ENCODE data around the gene ZNF385B.

ZNF385B gene

GRCh38 chr2:179771791-179772190, 89.6 kb downstream of the ZNF385B start:
- H3K9me3 Mint-ChIP-seq, result no peaks in the 10 kb centered on the region
- H3K4me1 Mint-ChIP-seq (ENCODE audit: low read depth), result no peaks in the 10 kb centered on the region
- no peak overlapping the region for H3K4me3 Mint-ChIP-seq
- H3K27me3 Mint-ChIP-seq, result no peaks in the 10 kb centered on the region
- intact Hi-C loops (cut with micrococcal nuclease), result no loop called here
- no peak overlapping the region for H3K27ac Mint-ChIP-seq
- no peaks in the 10 kb centered on the region for H3K36me3 Mint-ChIP-seq (ENCODE audit: low read depth)

- no peak overlapping the region for H3K27ac Mint-ChIP-seq
- H3K4me1 Mint-ChIP-seq (ENCODE audit: low read depth), result no peaks in the 10 kb centered on the region
- H3K9me3 Mint-ChIP-seq, result peaks cover 2% of the 10 kb centered on the region
- intact Hi-C loops (cut with micrococcal nuclease), result no loop called here
- no peaks in the 10 kb centered on the region for H3K36me3 Mint-ChIP-seq (ENCODE audit: low read depth)
- H3K27me3 Mint-ChIP-seq, result no peaks in the 10 kb centered on the region
- H3K4me3 Mint-ChIP-seq, result no peak overlapping the region
Measured at GRCh38 chr2:179770029-179770428, 91.4 kb downstream of the ZNF385B start.

- Mint-ChIP-seq H3K4me1 (ENCODE audit: low read depth) (no peaks in the 10 kb centered on the region), H3K27me3 (no peaks in the 10 kb centered on the region), H3K4me3 (no peak overlapping the region), H3K36me3 (ENCODE audit: low read depth) (no peaks in the 10 kb centered on the region), H3K9me3 (peaks cover 9% of the 10 kb centered on the region), H3K27ac (no peak overlapping the region)
- intact Hi-C loops (cut with micrococcal nuclease), result no loop called here
Measured at GRCh38 chr2:179769323-179769722, 92.1 kb downstream of the ZNF385B start.

GRCh38 chr2:179768765-179769164, 92.6 kb downstream of the ZNF385B start:
- intact Hi-C loops (cut with micrococcal nuclease), result no loop called here
- Mint-ChIP-seq H3K4me1 (ENCODE audit: low read depth) (no peaks in the 10 kb centered on the region), H3K4me3 (no peak overlapping the region), H3K9me3 (peaks cover 14% of the 10 kb centered on the region), H3K36me3 (ENCODE audit: low read depth) (no peaks in the 10 kb centered on the region), H3K27me3 (no peaks in the 10 kb centered on the region), H3K27ac (no peak overlapping the region)

- H3K4me3 Mint-ChIP-seq, result no peak overlapping the region
- H3K27me3 Mint-ChIP-seq, result no peaks in the 10 kb centered on the region
- H3K27ac Mint-ChIP-seq, result no peak overlapping the region
- intact Hi-C loops (cut with micrococcal nuclease), result no loop called here
- no peaks in the 10 kb centered on the region for H3K36me3 Mint-ChIP-seq (ENCODE audit: low read depth)
- H3K4me1 Mint-ChIP-seq (ENCODE audit: low read depth), result no peaks in the 10 kb centered on the region
- H3K9me3 Mint-ChIP-seq, result peaks cover 15% of the 10 kb centered on the region
Measured at GRCh38 chr2:179765666-179766065, 95.7 kb downstream of the ZNF385B start.

GRCh38 chr2:179764710-179765109, 96.7 kb downstream of the ZNF385B start:
- no peaks in the 10 kb centered on the region for H3K27me3 Mint-ChIP-seq
- H3K4me3 Mint-ChIP-seq, result no peak overlapping the region
- H3K4me1 Mint-ChIP-seq (ENCODE audit: low read depth), result no peaks in the 10 kb centered on the region
- peaks cover 15% of the 10 kb centered on the region for H3K9me3 Mint-ChIP-seq
- no peak overlapping the region for H3K27ac Mint-ChIP-seq
- intact Hi-C loops (cut with micrococcal nuclease), result no loop called here
- no peaks in the 10 kb centered on the region for H3K36me3 Mint-ChIP-seq (ENCODE audit: low read depth)

GRCh38 chr2:179758636-179759035, 102.8 kb downstream of the ZNF385B start:
- Mint-ChIP-seq H3K27me3 (no peaks in the 10 kb centered on the region), H3K9me3 (no peaks in the 10 kb centered on the region), H3K36me3 (ENCODE audit: low read depth) (no peaks in the 10 kb centered on the region), H3K4me3 (no peak overlapping the region), H3K27ac (no peak overlapping the region), H3K4me1 (ENCODE audit: low read depth) (no peaks in the 10 kb centered on the region)
- intact Hi-C loops (cut with micrococcal nuclease), result no loop called here

GRCh38 chr2:179751163-179751809, 110.1 kb downstream of the ZNF385B start:
- intact Hi-C loops (cut with micrococcal nuclease), result loop anchor here (2.0 to 5.0 kb wide), 2 partner anchors 339 to 954 kb away; no protein-coding TSS in a partner anchor
- Mint-ChIP-seq H3K36me3 (ENCODE audit: low read depth) (no peaks in the 10 kb centered on the region), H3K27ac (no peak overlapping the region)

GRCh38 chr2:179749210-179749609, 112.2 kb downstream of the ZNF385B start:
- Mint-ChIP-seq H3K36me3 (ENCODE audit: low read depth) (no peaks in the 10 kb centered on the region), H3K9me3 (no peaks in the 10 kb centered on the region), H3K4me1 (ENCODE audit: low read depth) (no peaks in the 10 kb centered on the region), H3K27me3 (no peaks in the 10 kb centered on the region), H3K27ac (no peak overlapping the region), H3K4me3 (no peak overlapping the region)
- intact Hi-C loops (cut with micrococcal nuclease), result loop anchor here (5.0 kb wide), 1 partner anchor 327 kb away; no protein-coding TSS in a partner anchor

More at GRCh38 chr2:179751163-179751809, 110.1 kb downstream of the ZNF385B start:
- H3K4me1 Mint-ChIP-seq (ENCODE audit: low read depth), result no peaks in the 10 kb centered on the region
- H3K9me3 Mint-ChIP-seq, result no peaks in the 10 kb centered on the region
- H3K4me3 Mint-ChIP-seq, result no peak overlapping the region
- H3K27me3 Mint-ChIP-seq, result no peaks in the 10 kb centered on the region

- H3K4me1 Mint-ChIP-seq (ENCODE audit: low read depth), result no peaks in the 10 kb centered on the region
- H3K27me3 Mint-ChIP-seq, result no peaks in the 10 kb centered on the region
- H3K27ac Mint-ChIP-seq, result no peak overlapping the region
- intact Hi-C loops (cut with micrococcal nuclease), result loop anchor here (5.0 kb wide), 1 partner anchor 325 kb away; no protein-coding TSS in a partner anchor
- H3K9me3 Mint-ChIP-seq, result no peaks in the 10 kb centered on the region
- H3K4me3 Mint-ChIP-seq, result no peak overlapping the region
- H3K36me3 Mint-ChIP-seq (ENCODE audit: low read depth), result no peaks in the 10 kb centered on the region
Measured at GRCh38 chr2:179746981-179747380, 114.4 kb downstream of the ZNF385B start.

GRCh38 chr2:179745635-179746256, 115.7 kb downstream of the ZNF385B start:
- Mint-ChIP-seq H3K4me1 (ENCODE audit: low read depth) (no peaks in the 10 kb centered on the region), H3K4me3 (no peak overlapping the region), H3K27me3 (no peaks in the 10 kb centered on the region), H3K9me3 (no peaks in the 10 kb centered on the region), H3K27ac (no peak overlapping the region), H3K36me3 (ENCODE audit: low read depth) (no peaks in the 10 kb centered on the region)
- intact Hi-C loops (cut with micrococcal nuclease), result loop anchor here (5.0 kb wide), 1 partner anchor 323 kb away; no protein-coding TSS in a partner anchor

GRCh38 chr2:179744401-179744800, 117.0 kb downstream of the ZNF385B start:
- Mint-ChIP-seq H3K27ac (no peak overlapping the region), H3K9me3 (no peaks in the 10 kb centered on the region), H3K36me3 (ENCODE audit: low read depth) (no peaks in the 10 kb centered on the region), H3K4me1 (ENCODE audit: low read depth) (no peaks in the 10 kb centered on the region), H3K4me3 (no peak overlapping the region), H3K27me3 (no peaks in the 10 kb centered on the region)
- intact Hi-C loops (cut with micrococcal nuclease), result no loop called here

GRCh38 chr2:179741317-179741716, 120.1 kb downstream of the ZNF385B start:
- intact Hi-C loops (cut with micrococcal nuclease), result no loop called here
- Mint-ChIP-seq H3K9me3 (no peaks in the 10 kb centered on the region), H3K4me1 (ENCODE audit: low read depth) (no peaks in the 10 kb centered on the region), H3K36me3 (ENCODE audit: low read depth) (no peaks in the 10 kb centered on the region), H3K4me3 (no peak overlapping the region), H3K27ac (no peak overlapping the region), H3K27me3 (no peaks in the 10 kb centered on the region)

- Mint-ChIP-seq H3K36me3 (ENCODE audit: low read depth) (no peaks in the 10 kb centered on the region), H3K27me3 (no peaks in the 10 kb centered on the region), H3K9me3 (no peaks in the 10 kb centered on the region), H3K4me3 (no peak overlapping the region), H3K27ac (no peak overlapping the region), H3K4me1 (ENCODE audit: low read depth) (no peaks in the 10 kb centered on the region)
- intact Hi-C loops (cut with micrococcal nuclease), result no loop called here
Measured at GRCh38 chr2:179729966-179730365, 131.4 kb downstream of the ZNF385B start.
